KMS-11 (cell line): Measurements from ENCODE around the gene SHPK.
"Not testable (repeated sequence)": the region's sequence is repeated elsewhere in the genome, so short reads cannot be mapped to it uniquely, and the experiment has no call there.

Experiments
- H2AFZ ChIP-seq: fragments of 200-600 bp; sonication (generic); 2 replicates; pipeline ENCODE4 v1.6.1; 2016; ENCODE audit warnings: antibody characterized with exemption, mixed run types, low read depth
- H3K27ac ChIP-seq: fragments of 200-600 bp; sonication (generic); 2 replicates; pipeline ENCODE4 v1.6.1; 2016; ENCODE audit warnings: mild to moderate bottlenecking, mixed run types
- H3K27me3 ChIP-seq: fragments of 200-600 bp; sonication (generic); 2 replicates; pipeline ENCODE4 v1.6.1; 2017; ENCODE audit warnings: mild to moderate bottlenecking, low read depth, mixed run types, moderate library complexity; ENCODE audit not compliant: insufficient read depth
- H3K36me3 ChIP-seq: fragments of 200-600 bp; sonication (generic); 2 replicates; pipeline ENCODE4 v1.6.1; 2017; ENCODE audit warnings: mild to moderate bottlenecking, mixed run types; ENCODE audit not compliant: insufficient read depth
- H3K4me1 ChIP-seq: fragments of 200-600 bp; sonication (generic); 2 replicates; pipeline ENCODE4 v1.6.1; 2016; ENCODE audit warnings: mild to moderate bottlenecking, low read depth, mixed run types; ENCODE audit not compliant: poor library complexity, severe bottlenecking
- H3K4me2 ChIP-seq: fragments of 200-600 bp; sonication (generic); 2 replicates; pipeline ENCODE4 v1.7.0; 2016; ENCODE audit warnings: mild to moderate bottlenecking, mixed run types
- H3K4me3 ChIP-seq: fragments of 200-600 bp; sonication (generic); IDR thresholded peaks from 2 replicates; pipeline ENCODE4 v1.6.1; 2017; ENCODE audit warnings: low read depth, low read length, mixed read lengths; ENCODE audit not compliant: insufficient read depth
- H3K79me2 ChIP-seq: fragments of 200-600 bp; sonication (generic); 2 replicates; pipeline ENCODE4 v1.6.1; 2016; ENCODE audit warnings: low read depth, mixed run types; ENCODE audit not compliant: insufficient read depth
- H3K9ac ChIP-seq: fragments of 200-600 bp; sonication (generic); 2 replicates; pipeline ENCODE4 v1.6.1; 2016; ENCODE audit warnings: mild to moderate bottlenecking, mixed run types
- H4K20me1 ChIP-seq: fragments of 200-600 bp; sonication (generic); 2 replicates; pipeline ENCODE4 v1.6.1; 2016; ENCODE audit warnings: mild to moderate bottlenecking, mixed run types; ENCODE audit not compliant: insufficient read depth
- TF ChIP-seq, protein P1 (sequence below): fragments of 200-600 bp; sonication (generic); conservative IDR thresholded peaks from 2 replicates; pipeline ENCODE4 v1.6.1; 2017; ENCODE audit warnings: low read depth, mild to moderate bottlenecking, antibody characterized with exemption, low read length, moderate library complexity, mixed read lengths

The SHPK gene

DNA sequence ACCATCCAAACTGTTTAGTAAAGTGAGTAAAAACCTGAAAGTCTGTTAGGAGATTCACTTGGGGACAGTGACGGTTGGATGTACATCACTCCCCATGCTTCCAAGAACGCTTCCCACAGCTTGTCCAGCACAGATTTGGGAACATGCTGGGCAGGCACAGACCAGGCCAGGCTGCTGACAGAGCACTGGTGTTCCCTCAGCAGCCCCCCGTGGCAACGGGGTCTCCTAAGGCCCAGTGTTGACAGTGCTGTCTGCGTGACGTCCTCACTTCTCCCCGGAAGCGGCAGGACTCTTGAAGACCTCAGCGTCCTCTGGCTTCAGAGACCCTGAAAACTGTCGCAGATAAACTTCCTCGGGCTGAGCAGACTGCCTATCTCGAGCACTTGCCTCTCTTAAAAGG lies 69.5 kb downstream of the SHPK start:
- Histone ChIP-seq H3K27ac (no peak overlapping the region), H3K79me2 (no peaks in the 10 kb centered on the region), H3K4me3 (no peak overlapping the region), H3K4me1 (peaks cover 10% of the 10 kb centered on the region), H3K9ac (no peak overlapping the region), H4K20me1 (no peaks in the 10 kb centered on the region), H2AFZ (no peak overlapping the region), H3K4me2 (no peak overlapping the region), H3K27me3 (no peaks in the 10 kb centered on the region), H3K36me3 (no peaks in the 10 kb centered on the region)
- TF ChIP-seq, protein P1, sequence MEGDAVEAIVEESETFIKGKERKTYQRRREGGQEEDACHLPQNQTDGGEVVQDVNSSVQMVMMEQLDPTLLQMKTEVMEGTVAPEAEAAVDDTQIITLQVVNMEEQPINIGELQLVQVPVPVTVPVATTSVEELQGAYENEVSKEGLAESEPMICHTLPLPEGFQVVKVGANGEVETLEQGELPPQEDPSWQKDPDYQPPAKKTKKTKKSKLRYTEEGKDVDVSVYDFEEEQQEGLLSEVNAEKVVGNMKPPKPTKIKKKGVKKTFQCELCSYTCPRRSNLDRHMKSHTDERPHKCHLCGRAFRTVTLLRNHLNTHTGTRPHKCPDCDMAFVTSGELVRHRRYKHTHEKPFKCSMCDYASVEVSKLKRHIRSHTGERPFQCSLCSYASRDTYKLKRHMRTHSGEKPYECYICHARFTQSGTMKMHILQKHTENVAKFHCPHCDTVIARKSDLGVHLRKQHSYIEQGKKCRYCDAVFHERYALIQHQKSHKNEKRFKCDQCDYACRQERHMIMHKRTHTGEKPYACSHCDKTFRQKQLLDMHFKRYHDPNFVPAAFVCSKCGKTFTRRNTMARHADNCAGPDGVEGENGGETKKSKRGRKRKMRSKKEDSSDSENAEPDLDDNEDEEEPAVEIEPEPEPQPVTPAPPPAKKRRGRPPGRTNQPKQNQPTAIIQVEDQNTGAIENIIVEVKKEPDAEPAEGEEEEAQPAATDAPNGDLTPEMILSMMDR, result no peak

DNA sequence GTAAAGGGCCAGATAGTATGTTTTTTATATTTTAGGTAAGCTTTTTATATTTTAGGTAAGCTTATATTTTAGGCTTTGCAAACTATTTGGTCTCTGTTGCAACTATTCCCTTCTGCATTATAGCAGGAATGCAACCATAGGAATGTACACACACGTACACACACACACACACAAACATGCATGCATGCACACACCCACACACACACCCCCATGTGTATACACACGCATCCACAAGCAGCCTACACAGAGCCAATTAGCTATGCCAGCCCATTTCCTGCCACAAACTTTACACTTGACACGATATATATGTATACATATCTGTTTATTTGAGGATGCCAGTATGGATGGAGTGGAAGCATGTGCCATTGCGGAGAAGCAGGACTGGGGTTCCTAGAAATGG lies 70.9 kb downstream of the SHPK start:
- H3K9ac ChIP-seq, result no peak overlapping the region
- no peak overlapping the region for H3K4me2 ChIP-seq
- no peak overlapping the region for H2AFZ ChIP-seq
- H3K4me1 ChIP-seq, result peaks cover 10% of the 10 kb centered on the region
- TF ChIP-seq, protein P1, result no peak
- H3K27ac ChIP-seq, result no peak overlapping the region
- no peaks in the 10 kb centered on the region for H4K20me1 ChIP-seq
- no peaks in the 10 kb centered on the region for H3K27me3 ChIP-seq
- H3K4me3 ChIP-seq, result no peak overlapping the region
- no peaks in the 10 kb centered on the region for H3K79me2 ChIP-seq
- no peaks in the 10 kb centered on the region for H3K36me3 ChIP-seq

DNA sequence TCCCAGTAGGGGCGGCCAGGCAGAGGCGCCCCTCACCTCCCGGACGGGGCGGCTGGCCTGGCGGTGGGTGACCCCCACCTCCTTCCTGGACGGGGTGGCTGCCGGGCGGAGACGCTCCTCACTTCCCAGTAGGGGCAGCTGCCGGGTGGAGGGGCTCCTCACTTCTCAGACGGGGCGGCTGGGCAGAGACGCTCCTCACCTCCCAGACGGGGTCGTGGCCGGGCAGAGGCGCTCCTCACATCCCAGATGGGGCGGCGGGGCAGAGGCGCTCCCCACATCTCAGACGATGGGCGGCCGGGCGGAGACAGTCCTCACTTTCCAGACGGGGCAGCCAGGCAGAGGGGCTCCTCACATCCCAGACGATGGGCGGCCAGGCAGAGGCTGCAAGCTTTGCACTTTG lies 71.8 kb downstream of the SHPK start:
- not testable (repeated sequence) for H3K4me3 ChIP-seq, H3K36me3 ChIP-seq, H3K79me2 ChIP-seq, H3K27ac ChIP-seq, H3K9ac ChIP-seq, H3K27me3 ChIP-seq, H3K4me2 ChIP-seq, H4K20me1 ChIP-seq, H2AFZ ChIP-seq
- H3K4me1 ChIP-seq, result peaks cover 14% of the 10 kb centered on the region

DNA sequence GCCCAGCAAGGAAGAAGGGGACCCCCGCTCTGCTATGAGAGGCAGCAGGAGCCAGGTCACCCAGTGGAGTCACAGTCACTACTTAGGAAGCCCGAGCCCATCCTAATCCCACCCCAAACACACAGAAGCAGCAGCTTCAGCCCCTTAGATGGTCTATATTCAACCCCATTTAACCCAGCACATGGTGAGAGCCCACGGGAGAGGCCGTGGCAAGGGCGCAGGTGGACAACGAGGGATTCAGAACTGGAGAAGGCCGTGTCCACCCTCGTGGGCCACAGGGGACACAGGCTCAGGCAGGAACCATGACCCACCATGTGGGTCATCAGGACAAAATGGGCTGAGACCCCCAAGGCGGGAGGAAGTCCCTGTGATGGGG lies 76.8 kb downstream of the SHPK start:
- peak overlapping the region; percentile 76 for H3K27ac ChIP-seq
- peak overlapping the region; percentile 71 for H3K4me2 ChIP-seq
- H3K4me1 ChIP-seq, result peaks cover 27% of the 10 kb centered on the region
- no peaks in the 10 kb centered on the region for H3K79me2 ChIP-seq
- H3K36me3 ChIP-seq, result no peaks in the 10 kb centered on the region
- TF ChIP-seq, protein P1, result no peak
- H2AFZ ChIP-seq, result peak overlapping the region; percentile 71
- H3K4me3 ChIP-seq, result no peak overlapping the region
- H3K27me3 ChIP-seq, result no peaks in the 10 kb centered on the region
- no peaks in the 10 kb centered on the region for H4K20me1 ChIP-seq
- peak overlapping the region; percentile 55; the same call in 1 of the 2 replicates for H3K9ac ChIP-seq

DNA sequence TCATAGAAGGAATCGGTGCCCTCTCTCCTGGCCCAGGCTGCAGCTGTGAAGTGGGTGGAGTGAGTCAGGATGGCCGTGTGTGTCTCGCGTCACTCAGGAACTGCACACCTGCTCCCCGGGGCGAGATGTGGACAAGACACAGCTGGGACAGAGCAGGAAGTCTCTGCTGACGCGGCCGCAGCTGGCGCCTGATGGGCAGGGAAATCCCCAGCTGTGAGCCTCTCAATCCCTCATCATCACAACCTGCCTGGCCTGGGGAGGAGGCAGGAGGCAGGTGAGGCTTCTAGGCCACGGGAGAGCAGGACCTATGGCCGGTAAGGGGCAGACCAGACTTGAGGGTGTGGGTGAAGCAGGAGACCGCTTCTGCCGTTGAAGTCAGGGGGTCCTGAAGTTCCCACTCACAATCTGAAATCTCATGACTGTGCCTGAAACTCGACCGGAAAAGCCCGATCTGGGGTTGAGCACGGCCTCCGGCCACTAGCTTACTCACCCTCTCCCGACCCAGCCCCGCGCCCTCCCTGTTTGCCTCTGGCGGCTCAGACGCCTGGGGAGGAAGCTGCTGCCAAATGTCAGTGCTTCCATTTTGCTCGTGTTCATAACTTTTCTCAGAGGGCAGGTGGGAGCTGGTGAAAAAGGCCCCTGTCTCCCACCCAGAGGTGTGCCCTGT lies 77.3 kb downstream of the SHPK start:
- peaks cover 27% of the 10 kb centered on the region for H3K4me1 ChIP-seq
- TF ChIP-seq, protein P1, result no peak
- no peaks in the 10 kb centered on the region for H4K20me1 ChIP-seq
- H3K79me2 ChIP-seq, result no peaks in the 10 kb centered on the region
- H3K4me3 ChIP-seq, result no peak overlapping the region
- no peaks in the 10 kb centered on the region for H3K36me3 ChIP-seq
- peak overlapping the region; percentile 71 for H3K4me2 ChIP-seq
- H3K27me3 ChIP-seq, result no peaks in the 10 kb centered on the region
- H3K27ac ChIP-seq, result peak overlapping the region; percentile 76
- H3K9ac ChIP-seq, result peak overlapping the region; percentile 55; the same call in 1 of the 2 replicates
- H2AFZ ChIP-seq, result peak overlapping the region; percentile 71
